HG03442 (cell line): ENCODE measurements around the gene AHNAK2.
"Not testable (repeated sequence)": the region's sequence is repeated elsewhere in the genome, so short reads cannot be mapped to it uniquely, and the experiment has no call there.

Experiments
- ATAC-seq: cut with Tn5 transposase; IDR thresholded peaks from one replicate; pipeline ENCODE4 v1.9.1; 2021; ENCODE audit warnings: mild to moderate bottlenecking, moderate library complexity; ENCODE audit not compliant: unreplicated experiment

The AHNAK2 gene

DNA sequence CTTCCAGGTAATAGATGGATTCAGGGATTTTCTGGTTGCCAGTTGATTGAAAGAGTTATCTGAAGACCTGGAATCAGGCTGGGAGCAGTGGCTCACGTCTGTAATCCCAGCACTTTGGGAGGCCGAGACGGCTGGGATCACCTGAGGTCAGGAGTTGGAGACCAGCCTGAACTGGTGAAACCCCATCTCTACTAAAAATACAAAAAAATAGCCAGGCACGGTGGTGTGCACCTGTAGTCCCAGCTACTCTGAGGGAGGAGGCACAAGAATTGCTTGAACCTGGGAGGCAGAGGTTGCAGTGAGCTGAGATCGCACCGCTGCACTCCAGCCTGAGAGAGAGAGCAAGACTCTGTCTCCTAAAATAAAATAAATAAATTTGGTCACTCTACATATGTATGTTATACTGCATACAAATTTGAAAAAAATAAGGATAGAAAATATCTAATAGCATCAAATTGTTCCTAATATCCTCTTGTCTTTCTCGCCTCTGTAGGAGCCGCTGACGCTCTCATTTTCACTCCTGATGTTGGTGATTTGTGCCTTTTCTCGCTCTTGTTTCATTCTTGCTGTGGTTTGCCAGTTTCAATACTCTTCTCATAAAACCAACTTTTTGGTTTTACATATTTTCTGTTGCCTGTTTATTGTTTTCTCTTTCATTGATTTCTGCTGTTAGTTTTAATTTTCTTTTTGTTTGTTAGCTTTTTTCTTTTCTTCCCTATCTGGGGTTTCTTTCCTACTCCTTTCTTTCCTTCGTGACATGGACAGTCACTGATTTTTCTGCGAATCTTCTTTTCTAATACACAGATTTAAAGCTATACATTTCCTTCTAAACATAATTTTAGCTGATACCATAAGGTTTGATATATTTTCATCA, 77.3 kb downstream of the AHNAK2 start:
- no peak for ATAC-seq

DNA sequence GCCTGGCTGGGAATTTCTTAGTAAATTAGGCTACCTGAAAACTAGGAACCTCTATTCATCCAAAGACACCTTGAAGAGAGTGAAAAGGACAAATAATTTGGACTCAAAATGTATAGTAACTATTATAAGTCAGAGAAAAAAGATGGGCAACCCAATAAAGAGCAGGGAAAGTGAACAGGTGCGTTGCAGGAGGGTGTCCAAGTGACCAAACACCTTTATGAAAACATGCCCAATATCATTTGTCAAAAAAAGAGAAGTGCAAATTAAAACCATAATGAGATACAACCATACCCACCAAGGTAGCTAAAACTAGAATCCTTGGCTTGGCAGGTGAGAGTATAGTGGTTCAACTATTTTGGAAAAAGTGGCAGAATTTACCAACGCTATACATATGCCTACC, 78.4 kb downstream of the AHNAK2 start:
- ATAC-seq: no peak

DNA sequence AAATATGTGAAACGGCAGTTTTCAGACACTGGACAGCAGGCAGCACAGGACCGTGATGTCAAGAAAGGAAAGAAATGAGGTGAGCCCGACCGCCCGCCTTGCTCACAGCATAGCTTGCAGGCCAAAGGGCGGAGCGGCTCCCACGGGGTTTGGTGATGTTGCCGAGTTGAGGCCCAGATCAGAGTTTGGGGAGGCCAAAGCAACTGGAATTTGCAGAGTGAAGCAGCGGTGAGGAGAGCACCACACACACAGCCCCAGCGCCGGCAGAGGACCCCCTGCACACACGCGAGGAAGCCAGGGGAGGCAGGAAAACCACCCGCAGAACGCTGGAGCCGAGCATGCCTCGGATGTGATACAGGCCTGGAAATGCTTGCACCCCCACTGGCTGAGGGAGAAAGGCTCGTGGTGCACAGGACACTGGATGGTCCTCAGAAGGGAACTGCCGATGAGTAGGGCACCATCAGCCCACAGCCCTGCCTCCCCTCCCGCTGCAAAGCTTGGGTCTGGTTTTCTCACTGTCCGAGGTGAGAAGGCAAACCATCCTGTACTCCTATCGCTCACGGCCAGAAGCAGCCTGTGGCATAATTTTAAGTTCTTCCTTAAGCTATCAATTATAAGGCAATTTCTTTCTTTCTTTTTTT, 79.2 kb downstream of the AHNAK2 start:
- no peak for ATAC-seq

DNA sequence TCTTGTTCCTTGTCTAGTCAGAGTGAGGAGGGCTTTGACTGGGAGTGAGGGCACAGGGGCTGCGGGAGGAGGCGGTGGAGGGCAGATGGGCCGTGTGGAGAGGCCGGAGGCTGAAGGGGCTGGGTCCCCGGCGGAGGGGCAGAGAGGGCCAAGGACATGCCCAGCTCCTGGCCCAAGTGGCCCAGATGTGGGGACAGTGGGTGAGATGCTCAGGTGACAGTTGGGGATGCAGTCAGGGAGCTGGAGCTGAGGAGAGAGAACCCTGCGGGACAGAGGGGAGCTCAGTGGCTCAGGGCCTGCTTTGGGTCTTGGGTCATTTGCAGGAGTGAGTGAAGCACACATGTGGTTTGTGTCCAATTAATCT, 80.0 kb downstream of the AHNAK2 start:
- ATAC-seq: no peak

DNA sequence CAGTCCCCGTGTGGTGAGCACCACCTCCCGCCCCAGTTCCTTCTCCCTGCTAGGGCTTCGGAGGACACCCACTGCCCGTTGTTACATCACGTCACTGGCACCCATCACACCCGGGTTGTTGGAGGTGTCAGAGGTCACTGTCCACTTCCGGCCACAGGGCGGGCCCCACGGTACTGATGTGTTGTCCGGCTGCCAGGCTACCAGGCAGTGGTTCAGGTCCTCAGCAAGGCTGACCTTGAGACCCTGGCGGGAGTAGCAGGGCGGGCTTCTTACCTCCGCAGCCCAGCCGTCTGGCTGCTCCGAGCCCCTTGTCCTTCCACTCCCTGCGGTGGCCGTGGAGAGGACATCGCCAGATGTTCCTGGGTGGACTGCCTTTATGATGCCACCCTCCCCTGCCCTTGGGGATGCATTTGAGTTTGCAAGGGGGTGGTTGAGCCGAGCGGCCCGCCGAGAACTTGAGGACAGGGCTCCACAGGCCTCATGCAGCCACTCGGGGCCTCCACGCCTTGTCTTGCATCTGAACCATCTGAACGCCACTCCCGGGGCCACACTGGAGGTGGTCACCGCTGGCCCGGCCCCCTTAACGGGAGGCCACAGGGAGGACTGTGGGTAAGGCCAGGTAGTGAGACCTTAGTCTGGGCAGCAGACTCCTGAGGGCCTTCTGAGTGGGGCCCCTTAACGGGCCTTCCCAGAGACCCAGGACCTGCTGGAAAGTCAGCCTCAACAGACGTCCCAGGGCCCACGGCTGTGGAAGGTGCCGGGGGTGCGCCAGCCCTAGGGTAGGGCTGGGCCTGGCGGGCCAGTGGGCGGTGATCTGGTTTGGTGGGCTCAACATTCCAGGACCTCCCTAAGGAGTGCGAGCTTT, 80.6 kb downstream of the AHNAK2 start:
- ATAC-seq: no peak

DNA sequence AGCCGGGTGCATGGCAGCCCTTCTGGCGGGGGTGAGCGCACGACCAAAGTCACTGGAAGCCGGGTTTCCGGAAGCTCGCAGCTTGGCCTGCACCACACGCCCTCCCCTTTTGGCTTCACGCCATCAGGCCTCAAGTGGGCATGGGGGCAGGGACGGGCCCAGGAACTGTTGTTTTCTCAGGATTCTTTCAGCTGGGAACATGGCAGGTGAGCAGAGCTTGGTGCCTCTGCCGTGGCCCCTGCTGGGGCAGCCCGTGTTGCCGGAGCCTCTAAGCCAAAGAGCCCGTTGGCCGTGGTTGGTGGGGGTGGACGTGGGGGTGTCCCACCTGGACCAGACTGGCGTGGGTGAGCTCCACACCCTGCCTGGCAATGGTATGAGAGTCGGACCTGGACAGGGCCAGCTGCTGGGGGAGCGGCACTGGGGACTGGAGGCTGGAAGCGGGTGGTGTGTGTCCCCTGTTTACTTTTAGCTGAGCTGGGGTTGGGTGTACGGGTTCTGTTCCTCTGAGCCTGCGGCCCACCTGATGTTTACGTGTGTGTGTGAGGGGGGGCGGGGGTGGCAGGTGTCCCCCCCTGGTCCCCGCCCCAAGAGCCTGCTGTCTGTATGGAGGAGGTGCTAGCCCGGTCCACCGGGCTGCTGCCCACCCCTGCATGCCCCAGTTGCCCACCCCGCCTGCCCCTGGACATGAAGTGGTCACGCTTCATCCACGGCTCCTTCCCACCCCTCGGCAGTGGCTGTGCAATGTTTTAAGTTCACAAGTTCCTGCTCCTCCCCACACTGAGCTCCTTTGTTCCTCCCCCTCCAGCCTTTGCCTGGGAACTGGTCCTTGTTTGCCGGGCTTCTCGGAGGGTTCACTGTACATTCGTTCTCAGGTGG, 82.2 kb downstream of the AHNAK2 start:
- no peak for ATAC-seq

DNA sequence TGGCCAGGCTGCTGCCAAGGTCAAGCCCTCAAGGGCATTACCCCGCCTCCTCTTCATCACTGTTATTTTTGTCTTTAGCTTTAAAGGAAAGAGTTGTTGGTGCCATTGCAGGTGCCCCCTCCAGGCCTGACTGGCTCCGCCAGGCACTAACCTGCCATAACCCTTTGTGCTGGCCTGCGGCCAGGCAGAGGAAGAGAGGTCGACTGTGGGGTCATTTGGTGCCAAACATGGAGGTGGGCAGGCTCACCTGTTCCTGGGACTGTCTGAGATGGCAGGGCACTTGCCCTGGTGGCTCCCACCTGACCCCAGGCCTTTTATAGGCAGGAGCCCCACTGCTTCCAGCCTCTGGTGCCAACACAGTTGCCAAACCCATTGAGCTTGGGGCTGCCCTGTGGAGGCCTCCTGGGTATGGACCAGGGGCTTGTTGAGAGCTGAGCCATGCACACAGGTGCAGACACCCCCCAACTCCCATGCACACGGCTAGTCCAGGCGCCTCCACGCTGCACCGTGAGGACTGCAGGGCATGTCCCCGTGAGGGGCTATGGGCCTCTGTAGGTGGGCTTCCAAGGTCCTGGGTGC, 82.9 kb downstream of the AHNAK2 start:
- no peak for ATAC-seq

DNA sequence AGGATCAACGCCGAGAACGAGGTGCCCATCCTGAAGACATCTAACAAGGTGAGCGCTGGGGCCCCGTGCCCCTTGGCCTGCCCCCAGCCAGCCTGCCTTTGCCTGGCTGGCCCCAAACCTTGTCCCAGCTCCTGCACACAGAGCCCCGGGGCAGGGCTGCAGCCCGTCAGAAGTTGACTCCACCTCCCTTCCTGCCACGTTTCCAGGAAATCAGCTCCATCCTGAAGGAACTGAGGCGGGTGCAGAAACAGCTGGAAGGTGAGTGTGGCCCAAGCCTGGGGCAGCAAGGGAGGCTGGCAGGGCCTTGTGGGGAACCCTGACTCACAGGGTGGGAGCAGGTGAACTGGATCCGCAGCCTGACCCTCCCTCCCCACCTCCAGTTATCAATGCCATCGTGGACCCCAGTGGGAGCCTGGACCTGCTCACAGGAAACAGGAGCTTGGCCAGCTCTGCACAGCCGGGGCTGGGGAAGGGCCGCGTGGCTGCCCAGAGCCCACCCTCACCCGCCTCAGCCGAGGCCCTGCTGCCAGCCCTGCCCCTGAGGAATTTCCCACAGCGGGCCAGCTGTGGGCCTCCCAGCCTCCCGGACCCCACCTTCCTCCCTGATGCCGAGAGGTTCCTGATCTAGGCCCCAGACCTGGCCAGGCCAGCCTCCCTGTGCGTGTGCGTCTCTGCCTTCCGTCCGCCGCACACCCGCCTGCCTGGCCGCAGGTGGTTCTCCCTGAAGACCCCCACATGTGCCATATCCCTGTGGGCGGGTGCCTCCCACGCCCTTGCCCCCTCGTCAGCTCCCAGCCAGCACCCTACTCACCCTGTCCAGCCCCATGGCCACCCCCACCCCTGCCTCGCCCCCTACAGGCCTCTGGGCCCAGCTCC, 83.6 kb downstream of the AHNAK2 start:
- ATAC-seq: no peak

DNA sequence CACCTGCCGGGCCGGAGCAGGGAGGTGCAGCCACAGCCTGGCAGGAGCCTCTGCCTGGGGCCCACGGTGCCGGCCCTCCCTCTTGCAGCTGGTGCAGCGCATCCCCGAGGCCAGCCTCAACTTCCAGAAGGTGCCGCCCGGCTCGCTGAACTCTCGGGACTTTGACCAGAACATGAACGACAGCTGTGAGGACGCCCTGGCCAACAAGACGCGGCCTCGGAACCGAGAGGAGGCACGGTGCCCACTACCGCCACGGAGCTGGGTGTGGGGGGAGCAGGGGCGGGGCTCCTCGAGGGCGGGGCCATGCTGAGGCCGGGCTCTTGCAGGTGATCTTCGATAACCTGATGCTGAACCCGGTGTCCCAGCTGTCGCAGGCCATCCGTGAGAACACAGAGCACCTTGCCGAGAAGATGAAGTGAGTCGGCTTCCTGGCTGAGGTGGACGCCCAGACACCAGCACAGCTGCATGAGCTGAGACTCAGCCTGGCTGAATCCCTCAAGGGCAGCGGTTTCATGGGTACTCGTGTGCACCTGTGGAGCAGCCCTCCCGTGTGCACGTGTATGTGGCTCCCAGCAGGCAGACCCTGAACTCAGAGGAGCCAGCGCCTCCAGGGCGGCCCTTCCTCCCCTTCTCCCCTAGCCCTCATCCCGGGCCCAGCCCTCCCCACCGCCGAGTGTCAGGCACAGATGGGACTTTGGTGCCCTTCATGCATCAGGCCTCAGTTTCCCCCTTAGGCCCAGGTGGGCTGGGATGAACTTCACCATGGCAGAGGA, 84.6 kb downstream of the AHNAK2 start:
- ATAC-seq: no peak

DNA sequence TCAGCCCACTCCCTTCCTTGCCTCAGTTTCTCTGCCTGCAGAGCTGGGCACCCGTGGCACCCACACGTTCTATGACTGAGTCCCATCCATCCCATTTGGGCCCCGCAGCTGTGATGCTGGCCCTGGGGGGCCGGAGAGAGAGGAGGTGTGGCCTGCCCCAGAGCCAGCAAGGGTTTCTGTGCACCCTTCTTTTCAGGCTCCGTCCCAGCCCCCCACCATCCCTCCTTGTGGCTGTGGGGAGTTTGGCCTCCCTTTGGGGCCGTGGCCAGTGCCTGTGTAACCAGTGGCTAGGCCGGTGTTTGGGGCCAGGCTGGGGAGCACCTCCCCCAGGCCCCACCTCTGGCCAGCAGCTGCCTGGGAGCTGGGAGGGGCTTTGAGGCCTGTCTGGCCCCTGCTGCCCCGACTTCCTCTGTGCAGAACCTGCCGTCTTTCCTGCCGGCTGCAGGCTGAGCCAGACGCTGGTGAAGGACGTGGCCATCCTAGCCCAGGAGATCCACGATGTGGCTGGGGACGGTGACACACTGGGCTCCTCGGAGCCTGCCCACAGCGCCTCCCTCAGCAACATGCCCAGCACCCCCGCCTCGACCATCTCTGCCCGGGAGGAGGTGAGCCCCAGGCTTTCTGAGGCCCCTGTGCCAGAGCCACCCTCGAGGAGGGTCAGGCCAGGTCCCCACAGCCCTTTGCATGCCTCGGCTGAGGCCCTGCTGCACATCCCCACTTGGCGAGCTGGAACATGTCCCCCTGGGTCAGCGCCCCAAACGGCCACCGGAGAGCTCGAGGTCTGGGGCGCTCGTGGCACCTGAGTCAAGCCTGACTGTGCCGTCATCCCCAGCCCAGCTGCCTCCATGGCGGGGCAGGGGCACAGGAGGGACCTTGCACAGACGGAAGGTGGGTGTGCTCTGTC, 85.4 kb downstream of the AHNAK2 start:
- no peak for ATAC-seq

DNA sequence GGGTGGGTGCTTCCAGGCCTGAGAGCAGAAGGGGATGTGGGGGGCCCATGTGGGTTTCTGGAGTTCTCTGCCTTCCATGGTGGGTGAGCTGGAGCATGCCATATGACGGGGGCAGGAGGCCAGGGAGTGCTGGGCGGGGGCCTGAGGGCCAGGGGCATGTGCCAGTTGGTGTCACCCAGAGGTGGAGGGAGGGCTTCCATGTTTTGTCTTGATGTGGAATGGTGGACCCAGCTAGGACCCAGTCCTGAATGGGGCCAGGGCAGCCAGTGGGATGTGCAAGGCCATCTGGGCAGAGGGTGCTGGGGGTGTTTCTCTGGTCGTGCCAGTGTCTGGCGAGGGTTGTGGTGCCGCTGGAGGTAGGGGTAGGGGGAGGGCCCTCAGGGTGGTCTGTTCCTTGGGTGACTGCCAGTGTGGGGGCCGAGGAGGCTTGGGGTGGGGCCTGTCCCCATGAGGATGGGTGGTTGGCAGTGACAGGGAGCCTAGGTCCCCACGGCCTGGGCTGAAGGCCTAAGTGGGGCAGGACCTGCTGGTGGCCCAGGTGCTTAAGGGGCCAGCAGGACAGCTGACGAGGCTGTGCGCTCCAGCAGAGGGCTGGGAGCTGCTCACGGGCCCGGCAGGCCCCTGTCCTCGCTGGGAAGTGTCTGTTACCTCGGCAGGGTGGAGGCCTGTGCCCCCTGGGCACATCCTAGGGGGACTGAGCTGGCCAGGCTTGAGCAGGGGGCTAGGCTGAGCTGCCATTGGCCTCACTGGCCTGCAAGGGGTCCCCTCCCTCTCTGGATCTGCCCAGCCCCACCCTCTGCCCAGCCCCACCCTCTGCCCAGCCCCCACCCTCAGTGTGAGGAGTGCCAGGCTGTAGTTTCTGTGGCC, 86.3 kb downstream of the AHNAK2 start:
- no peak for ATAC-seq

DNA sequence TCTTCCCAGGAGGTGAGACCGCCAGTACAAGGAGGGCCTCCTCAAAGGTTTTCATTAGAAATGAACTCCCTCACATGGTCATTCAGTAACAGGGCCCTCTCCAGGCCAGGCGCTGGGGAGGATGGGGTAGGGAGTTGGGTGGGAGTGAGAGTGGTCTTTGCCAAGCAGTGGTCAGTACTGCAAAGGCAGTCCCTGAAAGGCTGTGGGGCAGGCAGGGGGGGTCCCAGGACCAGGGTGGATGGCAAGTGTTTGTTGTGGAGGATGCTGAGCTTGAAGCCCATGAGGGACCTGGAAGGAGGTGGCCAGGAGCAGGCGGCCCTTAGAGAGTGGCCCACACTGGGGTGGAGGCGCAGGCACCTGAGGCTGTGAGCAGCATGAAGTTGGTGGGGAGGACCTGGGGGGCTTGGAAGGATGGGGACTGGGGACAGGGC, 87.0 kb downstream of the AHNAK2 start:
- no peak for ATAC-seq

DNA sequence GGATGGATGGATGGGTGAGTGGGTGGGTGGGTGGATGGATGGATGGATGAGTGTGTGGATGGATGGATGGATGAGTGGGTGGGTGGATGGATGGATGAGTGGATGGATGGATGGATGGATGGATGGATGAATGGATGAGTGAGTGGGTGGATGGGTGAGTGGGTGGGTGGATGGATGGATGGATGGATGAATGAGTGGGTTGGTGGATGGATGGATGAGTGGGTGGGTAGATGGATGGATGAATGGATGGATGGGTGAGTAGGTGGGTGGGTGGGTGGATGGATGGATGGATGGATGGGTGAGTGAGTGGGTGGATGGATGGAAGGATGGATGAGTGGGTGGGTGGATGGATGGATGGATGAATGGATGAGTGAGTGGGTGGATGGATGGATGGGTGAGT, 87.9 kb downstream of the AHNAK2 start:
- ATAC-seq: not testable (repeated sequence)

DNA sequence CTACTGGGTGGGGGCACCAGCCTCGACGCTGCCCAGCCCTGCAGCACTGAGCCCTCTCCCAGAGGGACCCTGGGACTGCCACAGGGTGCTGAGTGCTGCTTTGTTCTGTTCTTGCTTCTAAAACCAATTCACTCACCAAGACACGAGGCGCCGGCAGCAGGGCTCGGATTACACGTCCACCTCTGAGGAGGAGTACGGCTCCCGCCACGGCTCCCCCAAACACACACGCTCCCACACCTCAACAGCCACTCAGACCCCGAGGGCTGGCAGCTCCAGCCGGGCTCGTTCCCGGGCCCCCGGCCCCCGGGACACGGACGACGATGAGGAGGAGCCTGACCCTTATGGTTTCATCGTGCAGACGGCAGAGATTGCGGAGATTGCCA, 88.8 kb downstream of the AHNAK2 start:
- ATAC-seq: no peak

DNA sequence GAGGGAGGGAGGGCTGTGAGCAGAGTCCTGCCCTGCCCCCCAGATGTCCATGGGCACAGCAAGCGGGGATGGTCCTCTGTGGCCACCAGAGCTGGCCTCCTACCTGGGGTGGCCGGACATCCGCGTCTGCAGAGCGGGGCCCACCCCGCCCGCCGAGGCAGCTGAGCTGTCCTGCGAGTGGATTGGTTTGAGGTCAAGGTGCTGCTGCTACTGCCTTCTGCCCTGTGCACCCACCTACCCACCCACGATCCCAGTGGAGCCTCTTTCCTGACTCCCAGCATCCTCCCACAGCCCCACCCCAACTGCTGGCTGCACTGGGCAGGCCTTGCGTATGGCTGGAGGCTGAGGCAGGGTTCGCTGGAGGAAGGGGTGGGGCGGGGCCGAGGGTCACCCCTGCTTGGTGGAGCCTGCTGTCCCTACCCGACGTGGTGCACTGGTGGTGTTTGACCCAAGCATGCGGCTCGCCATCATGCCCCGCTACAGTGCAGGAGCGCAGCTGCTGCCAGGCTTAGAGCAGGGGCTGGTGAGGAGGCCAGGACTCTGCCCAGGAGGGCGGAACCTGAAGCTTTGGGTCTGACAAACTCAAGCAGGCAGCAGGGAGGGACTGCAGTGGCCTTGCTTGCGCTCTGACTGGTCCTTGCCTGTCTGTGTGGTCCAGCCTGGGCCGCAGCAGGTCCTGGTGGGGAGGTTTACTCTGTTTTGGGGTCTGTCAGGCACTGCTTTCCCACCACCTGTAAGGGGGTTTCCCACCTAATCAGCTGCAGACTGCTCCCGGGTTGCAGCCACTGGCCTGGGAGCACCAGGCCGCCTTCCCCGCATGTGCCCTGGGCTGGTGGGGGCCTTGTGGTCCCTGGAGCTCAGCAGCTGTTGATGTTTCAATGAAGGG, 89.4 kb downstream of the AHNAK2 start:
- no peak for ATAC-seq
